ENCODE results near the gene ATF4. TPM values are rescaled to one million over a fixed set of nuclear protein-coding genes. Genes with fewer than 3 reads are reported as not detected.
A peak's percentile ranks its signal among the peaks of the same experiment; 100 is the strongest.
"Not testable (repeated sequence)": the region's sequence is repeated elsewhere in the genome, so short reads cannot be mapped to it uniquely, and the experiment has no call there.

The ATF4 gene
- total RNA-seq, 1 donor from 2014 or later, result 315 TPM

GRCh38 chr22:39518996-39519680, 1.2 kb upstream of the ATF4 start:
- peaks cover 38% of the 10 kb centered on the region for H3K4me1 Mint-ChIP-seq (ENCODE audit: unreplicated experiment)
- H3K27me3 Mint-ChIP-seq, result peaks cover 4% of the 10 kb centered on the region
- H3K36me3 Mint-ChIP-seq, result peaks cover 43% of the 10 kb centered on the region
- H3K27ac Mint-ChIP-seq, result peak overlapping the region; percentile 100
- no peak for TF ChIP-seq CTCF (conservative IDR thresholded peaks at IDR 0.05)
- DNase-seq (ENCODE audit: extremely low spot score, unreplicated experiment), result no peak
- peak overlapping the region; percentile 100 for H3K4me3 Mint-ChIP-seq
- no peaks in the 10 kb centered on the region for H3K9me3 Mint-ChIP-seq

- Mint-ChIP-seq H3K27me3 (peaks cover 4% of the 10 kb centered on the region), H3K4me3 (peak overlapping the region; percentile 100), H3K27ac (peak overlapping the region; percentile 100), H3K4me1 (ENCODE audit: unreplicated experiment) (peaks cover 42% of the 10 kb centered on the region), H3K9me3 (no peaks in the 10 kb centered on the region), H3K36me3 (peaks cover 41% of the 10 kb centered on the region)
- peak; percentile 53 for TF ChIP-seq CTCF (conservative IDR thresholded peaks at IDR 0.05)
- DNase-seq (ENCODE audit: extremely low spot score, unreplicated experiment), result peak; percentile 95
Observed at GRCh38 chr22:39519681-39520225, 609 bp upstream of the ATF4 start.

- H3K4me3 Mint-ChIP-seq, result peak overlapping the region; percentile 100
- not testable (repeated sequence) for H3K9me3 Mint-ChIP-seq; H3K27me3 Mint-ChIP-seq; DNase-seq (ENCODE audit: extremely low spot score, unreplicated experiment)
- H3K4me1 Mint-ChIP-seq (ENCODE audit: unreplicated experiment), result peaks cover 46% of the 10 kb centered on the region
- H3K27ac Mint-ChIP-seq, result peak overlapping the region; percentile 100
- H3K36me3 Mint-ChIP-seq, result peaks cover 37% of the 10 kb centered on the region
Observed at GRCh38 chr22:39521106-39521885, 934 bp downstream of the ATF4 start.

- DNase-seq (ENCODE audit: extremely low spot score, unreplicated experiment), result not testable (repeated sequence)
- Mint-ChIP-seq H3K36me3 (peaks cover 37% of the 10 kb centered on the region), H3K4me1 (ENCODE audit: unreplicated experiment) (peaks cover 46% of the 10 kb centered on the region)
Observed at GRCh38 chr22:39522091-39522490, 1.7 kb downstream of the ATF4 start.

GRCh38 chr22:39522567-39523300, 2.4 kb downstream of the ATF4 start:
- TF ChIP-seq CTCF (conservative IDR thresholded peaks at IDR 0.05), result no peak
- H3K4me3 Mint-ChIP-seq, result peak overlapping the region; percentile 100
- no peaks in the 10 kb centered on the region for H3K9me3 Mint-ChIP-seq
- peak overlapping the region; percentile 100 for H3K27ac Mint-ChIP-seq
- H3K4me1 Mint-ChIP-seq (ENCODE audit: unreplicated experiment), result peaks cover 49% of the 10 kb centered on the region
- H3K27me3 Mint-ChIP-seq, result peaks cover 4% of the 10 kb centered on the region
- peaks cover 37% of the 10 kb centered on the region for H3K36me3 Mint-ChIP-seq
- no peak for DNase-seq (ENCODE audit: extremely low spot score, unreplicated experiment)

More at GRCh38 chr22:39522091-39522490, 1.7 kb downstream of the ATF4 start:
- H3K27me3 Mint-ChIP-seq, H3K9me3 Mint-ChIP-seq: not testable (repeated sequence)
- H3K27ac Mint-ChIP-seq, result peak overlapping the region; percentile 100
- H3K4me3 Mint-ChIP-seq, result peak overlapping the region; percentile 100

GRCh38 chr22:39524089-39524752, 3.9 kb downstream of the ATF4 start:
- TF ChIP-seq CTCF (conservative IDR thresholded peaks at IDR 0.05), result no peak
- Mint-ChIP-seq H3K9me3 (no peaks in the 10 kb centered on the region), H3K4me1 (ENCODE audit: unreplicated experiment) (peaks cover 50% of the 10 kb centered on the region), H3K27me3 (peaks cover 4% of the 10 kb centered on the region), H3K4me3 (peak overlapping the region; percentile 67), H3K27ac (peak overlapping the region; percentile 83), H3K36me3 (peaks cover 37% of the 10 kb centered on the region)
- no peak for DNase-seq (ENCODE audit: extremely low spot score, unreplicated experiment)
